Memory B cell (primary cell): ENCODE measurements around the gene MUC5AC.

ENCODE experiments used
- ATAC-seq: fragments of 150-1000 bp; cut with Tn5 transposase; 2 replicates; pipeline ENCODE4 v1.10.0; 2021; ENCODE audit warnings: low read depth, mild to moderate bottlenecking, moderate library complexity
- DNase-seq, 2 donors: peaks; one replicate each; pipeline ENCODE4 v3.0.0; 2022; ENCODE audit warnings: low spot score in 2 of 2
- H3K27ac Mint-ChIP-seq: one replicate; pipeline ENCODE4 v1.8.0; 2022; ENCODE audit warnings: mild to moderate bottlenecking, moderate library complexity, mixed read lengths
- H3K27me3 Mint-ChIP-seq: one replicate; pipeline ENCODE4 v1.8.0; 2022; ENCODE audit warnings: mixed read lengths
- H3K36me3 Mint-ChIP-seq: one replicate; pipeline ENCODE4 v1.8.0; 2022; ENCODE audit warnings: mild to moderate bottlenecking, mixed read lengths
- H3K4me1 Mint-ChIP-seq: one replicate; pipeline ENCODE4 v1.8.0; 2022; ENCODE audit warnings: mixed read lengths
- H3K4me3 Mint-ChIP-seq: one replicate; pipeline ENCODE4 v1.8.0; 2022; ENCODE audit warnings: mild to moderate bottlenecking, moderate library complexity, mixed read lengths
- H3K9me3 Mint-ChIP-seq: one replicate; pipeline ENCODE4 v1.8.0; 2022; ENCODE audit warnings: mixed read lengths

Gene MUC5AC

DNA sequence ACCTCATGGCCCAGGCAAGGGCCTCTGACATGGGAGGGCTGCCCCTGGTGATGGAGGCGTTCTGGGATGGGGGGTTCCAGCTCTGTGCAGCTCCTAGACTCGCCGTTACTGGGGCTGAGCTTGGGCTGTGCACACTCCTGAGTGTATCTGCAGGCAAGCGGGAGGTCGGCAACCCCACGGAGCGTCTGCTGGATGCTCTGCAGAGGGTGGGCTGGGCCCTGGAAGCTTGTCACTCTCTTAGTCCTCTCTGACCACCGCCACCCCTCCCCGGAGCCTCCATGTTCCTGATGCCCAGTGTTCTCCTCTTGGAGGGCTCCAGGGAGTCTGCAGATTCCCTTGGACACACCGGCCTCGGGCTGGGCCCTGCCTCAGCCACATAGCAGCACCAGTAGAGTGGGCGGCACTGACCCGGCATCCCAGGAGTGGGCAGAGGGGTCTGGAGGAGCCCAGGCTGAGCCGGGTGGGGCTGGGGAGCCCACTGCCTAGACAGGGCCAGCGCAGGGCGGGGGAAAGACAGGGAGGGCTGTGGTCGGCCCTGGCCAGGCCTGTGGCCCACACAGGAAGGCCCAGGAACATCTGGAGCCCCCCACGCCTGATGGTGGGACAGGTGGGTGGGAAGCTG, 44.5 kb downstream of the MUC5AC start:
- Mint-ChIP-seq H3K27ac (no peak overlapping the region), H3K27me3 (peaks cover 2% of the 10 kb centered on the region), H3K36me3 (no peaks in the 10 kb centered on the region), H3K4me3 (no peak overlapping the region), H3K9me3 (no peaks in the 10 kb centered on the region), H3K4me1 (no peaks in the 10 kb centered on the region)
- no peak for DNase-seq
- peak; percentile 50 for ATAC-seq

DNA sequence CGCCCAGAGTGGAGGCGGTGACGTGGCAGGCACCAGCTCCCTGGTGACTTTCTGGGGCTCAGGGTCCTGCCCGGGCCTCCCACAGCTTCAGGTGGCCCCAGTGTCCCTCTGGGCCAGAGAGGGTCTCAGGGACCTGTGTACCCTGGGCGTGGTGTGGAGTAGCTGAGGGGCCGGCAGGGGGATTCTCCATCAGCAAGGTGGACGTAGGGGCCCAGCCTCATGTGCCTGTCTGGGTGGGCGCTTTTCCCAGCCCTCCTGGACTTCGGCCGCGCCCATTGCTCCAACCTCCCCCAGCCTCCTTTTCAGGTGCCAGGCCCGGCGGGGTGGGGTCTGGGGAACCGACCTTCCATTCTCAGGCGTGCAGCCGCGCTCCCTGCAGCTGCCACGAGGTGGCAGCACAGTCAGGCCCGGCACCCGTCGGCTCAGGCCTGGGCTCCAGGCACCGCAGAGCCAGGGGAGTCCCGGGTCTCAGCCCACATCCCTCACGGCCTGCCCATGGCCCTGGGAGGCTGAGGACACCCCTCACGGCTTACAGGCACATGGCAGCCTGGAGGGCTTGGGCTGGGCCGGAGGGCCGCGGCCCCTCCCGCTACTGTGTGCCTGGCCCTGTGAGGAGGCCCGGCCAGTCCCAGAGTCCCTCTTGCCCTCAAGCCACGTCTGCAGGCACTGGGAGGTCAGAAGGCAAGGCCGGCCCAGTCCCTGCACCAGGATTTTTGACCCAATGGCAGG, 45.2 kb downstream of the MUC5AC start:
- Mint-ChIP-seq H3K36me3 (no peaks in the 10 kb centered on the region), H3K4me3 (no peak overlapping the region), H3K9me3 (no peaks in the 10 kb centered on the region), H3K27ac (no peak overlapping the region), H3K4me1 (no peaks in the 10 kb centered on the region), H3K27me3 (peaks cover 2% of the 10 kb centered on the region)
- ATAC-seq (peak; percentile 87), DNase-seq (peak; percentile 70 to 84)

DNA sequence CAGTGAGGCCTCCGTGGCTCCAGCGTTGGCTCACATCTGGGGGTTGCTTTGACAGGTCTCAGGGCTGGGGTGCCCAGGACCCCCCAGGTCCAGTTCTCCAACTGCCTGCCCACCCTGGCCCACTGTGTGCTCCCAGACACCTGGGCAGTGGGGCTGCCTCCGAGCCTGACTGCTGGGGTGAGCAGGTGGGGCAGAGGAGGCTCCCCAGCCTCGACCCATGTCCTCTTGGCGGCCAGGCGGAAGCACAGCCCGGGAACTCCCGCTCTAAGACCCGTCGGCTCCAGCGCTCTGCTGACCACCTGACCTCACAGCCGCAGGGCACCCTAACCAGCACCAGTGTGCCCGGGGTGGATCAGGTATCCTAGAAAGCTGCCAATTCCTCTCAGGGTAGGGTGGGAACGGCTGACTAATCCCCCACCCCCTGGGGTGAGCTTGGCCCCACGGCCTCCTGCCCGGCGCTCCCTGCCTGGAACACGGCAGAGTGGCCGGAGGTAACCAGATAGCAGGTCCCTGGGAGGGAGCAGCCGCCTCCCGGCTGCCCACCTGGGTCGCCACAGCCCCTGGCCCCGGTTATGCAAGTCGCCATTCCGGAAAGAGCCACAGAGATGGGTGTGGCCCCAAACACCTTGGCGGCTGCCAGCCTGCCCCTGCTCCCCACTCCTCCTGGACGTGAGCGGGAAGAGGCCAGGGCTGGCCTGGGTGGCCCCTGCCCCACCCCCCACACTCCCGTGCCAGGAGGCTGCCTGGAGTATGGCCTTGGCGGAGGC, 45.9 kb downstream of the MUC5AC start:
- DNase-seq (no peak), ATAC-seq (no peak)
- no peaks in the 10 kb centered on the region for H3K4me1 Mint-ChIP-seq
- H3K4me3 Mint-ChIP-seq, result no peak overlapping the region
- peaks cover 2% of the 10 kb centered on the region for H3K27me3 Mint-ChIP-seq
- H3K9me3 Mint-ChIP-seq, result no peaks in the 10 kb centered on the region
- H3K27ac Mint-ChIP-seq, result no peak overlapping the region
- no peaks in the 10 kb centered on the region for H3K36me3 Mint-ChIP-seq

DNA sequence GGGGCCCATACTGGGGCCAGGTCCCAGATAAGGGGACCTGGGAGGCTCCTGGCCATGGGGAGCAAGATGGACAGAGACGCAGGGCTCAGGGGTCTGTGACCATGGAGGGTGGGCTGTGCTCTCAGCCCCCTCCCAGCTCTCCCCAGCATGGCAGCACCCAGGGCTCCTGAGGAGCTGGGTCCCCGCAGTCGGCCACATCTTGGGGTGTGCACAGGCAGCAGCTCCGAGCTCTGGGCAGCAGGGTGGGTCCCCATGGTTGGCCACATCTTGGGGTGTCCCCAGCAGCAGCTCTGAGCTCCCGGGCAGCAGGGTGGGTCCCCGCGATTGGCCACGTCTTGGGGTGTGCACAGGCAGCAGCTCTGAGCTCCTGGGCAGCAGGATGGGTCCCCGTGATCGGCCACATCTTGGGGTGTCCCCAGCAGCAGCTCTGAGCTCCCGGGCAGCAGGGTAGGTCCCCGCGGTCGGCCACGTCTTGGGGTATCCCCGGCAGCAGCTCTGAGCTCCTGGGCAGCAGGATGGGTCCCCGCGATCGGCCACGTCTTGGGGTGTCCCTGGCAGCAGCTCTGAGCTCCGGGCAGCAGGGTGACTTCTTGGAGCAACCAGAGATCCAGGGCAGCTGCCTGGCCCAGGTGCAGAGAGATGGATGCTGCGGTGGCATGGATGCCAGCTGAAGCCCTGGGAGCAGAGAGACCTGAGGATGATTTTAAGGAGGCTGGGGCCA, 46.8 kb downstream of the MUC5AC start:
- no peaks in the 10 kb centered on the region for H3K9me3 Mint-ChIP-seq

DNA sequence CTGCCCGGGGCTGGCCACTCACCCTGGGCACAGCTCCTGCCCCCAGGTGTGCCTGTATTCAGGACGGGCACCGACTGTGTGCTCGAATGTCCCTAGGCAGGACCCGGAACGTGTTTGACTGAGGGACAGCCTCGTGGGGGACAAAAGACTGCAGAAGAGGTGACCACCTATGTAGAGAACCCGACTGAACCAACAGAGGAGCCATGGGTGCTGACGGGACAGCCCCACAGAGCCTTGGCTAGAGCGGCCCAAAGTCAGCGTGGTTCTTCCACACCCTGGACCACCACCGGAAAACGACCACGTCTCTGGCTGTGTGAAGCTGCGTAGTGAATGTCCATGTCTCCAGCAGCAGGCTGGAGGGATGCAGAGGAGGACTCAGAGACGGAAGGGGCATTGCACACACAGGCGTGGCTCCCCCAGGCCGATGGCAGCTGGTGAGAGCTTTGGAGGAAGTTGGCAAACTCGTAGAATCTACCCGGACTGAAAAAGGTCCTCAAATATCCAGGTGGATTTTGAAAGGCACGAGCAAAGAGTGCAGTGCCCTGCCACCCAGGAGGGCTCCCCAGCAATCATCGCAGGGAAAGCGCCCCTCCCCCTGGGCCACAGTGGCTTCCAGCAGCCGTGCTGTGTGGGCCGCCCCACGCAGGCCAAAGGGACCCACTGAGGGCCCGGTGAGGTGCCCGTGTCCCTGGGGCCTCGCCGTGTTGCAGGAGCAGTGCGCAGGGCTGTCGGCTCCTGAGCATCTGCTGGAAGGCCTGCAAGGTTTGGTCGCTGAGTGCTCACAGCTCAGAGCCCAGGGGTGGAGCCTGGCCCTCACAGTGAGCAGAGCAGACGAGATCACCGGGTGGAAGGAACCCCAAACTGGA, 47.6 kb downstream of the MUC5AC start:
- no peak for DNase-seq
- Mint-ChIP-seq H3K4me1 (no peaks in the 10 kb centered on the region), H3K36me3 (no peaks in the 10 kb centered on the region), H3K4me3 (no peak overlapping the region), H3K9me3 (no peaks in the 10 kb centered on the region), H3K27me3 (peaks cover 5% of the 10 kb centered on the region), H3K27ac (no peak overlapping the region)
- no peak for ATAC-seq

More for the DNA sequence above, 46.8 kb downstream of the MUC5AC start:
- DNase-seq, result no peak
- Mint-ChIP-seq H3K27me3 (peaks cover 5% of the 10 kb centered on the region), H3K27ac (no peak overlapping the region), H3K4me3 (no peak overlapping the region), H3K36me3 (no peaks in the 10 kb centered on the region), H3K4me1 (no peaks in the 10 kb centered on the region)
- ATAC-seq, result no peak

DNA sequence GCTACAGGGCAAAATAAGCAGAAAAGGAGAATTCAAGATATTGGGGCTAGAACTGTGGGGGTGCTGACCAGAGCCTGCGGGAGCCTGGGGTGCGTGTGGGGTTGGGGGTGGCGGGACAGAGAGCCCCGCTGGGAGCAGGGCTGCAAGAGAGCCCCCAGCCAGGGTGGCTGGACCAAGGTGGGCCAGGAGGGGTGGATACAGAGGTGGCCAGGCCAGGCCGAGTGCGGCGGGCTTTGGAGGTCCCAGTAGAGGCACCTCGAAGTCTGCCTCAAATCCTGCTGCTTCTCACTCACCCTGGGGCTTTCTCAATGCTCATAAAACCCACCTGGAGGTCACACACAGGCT, 48.2 kb downstream of the MUC5AC start:
- Mint-ChIP-seq H3K4me1 (no peaks in the 10 kb centered on the region), H3K36me3 (no peaks in the 10 kb centered on the region), H3K4me3 (no peak overlapping the region), H3K27ac (no peak overlapping the region), H3K27me3 (peaks cover 5% of the 10 kb centered on the region), H3K9me3 (no peaks in the 10 kb centered on the region)
- ATAC-seq, result no peak
- no peak for DNase-seq

DNA sequence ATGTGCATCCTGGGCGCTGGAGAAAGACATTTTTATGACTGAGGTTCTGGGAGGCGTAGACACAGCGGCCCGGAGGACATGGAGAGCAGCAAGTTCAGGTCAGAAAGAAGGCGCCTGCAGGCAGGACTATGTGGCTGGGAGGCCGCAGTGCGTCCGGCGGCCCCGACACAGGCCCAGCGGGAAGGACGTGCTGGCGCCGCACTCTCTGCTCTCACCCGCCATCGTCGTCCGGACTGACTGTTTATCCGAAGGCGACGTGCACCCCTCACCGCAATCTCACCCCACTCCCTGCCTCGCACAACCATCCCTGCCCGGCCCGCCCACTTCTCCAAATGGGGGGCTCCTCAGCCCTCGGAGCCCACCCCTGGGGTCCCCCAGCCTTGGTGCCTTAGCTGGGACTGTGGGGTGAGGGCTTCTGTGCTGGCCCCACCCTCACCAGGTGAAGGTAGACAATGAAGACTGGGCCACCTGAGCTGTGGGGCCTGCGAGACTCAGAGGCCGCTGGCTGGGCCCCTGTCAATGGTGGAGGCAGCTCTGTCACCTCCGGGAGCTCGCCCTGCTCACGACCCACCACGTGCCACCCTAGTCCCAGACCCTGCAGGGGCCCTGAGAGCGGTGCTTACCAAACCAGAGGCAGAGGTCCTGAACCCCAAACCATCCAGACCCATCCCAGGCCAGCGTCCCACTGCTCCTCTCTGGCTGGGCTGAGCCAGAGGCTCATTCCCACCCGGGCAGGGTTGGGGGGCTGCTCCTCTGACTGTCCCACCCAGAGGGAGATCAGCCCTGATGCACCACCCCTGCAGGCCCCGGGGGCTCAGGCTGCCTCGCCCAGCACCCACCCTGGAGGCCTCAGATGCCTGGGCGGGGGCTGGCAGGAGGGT, 48.9 kb downstream of the MUC5AC start:
- Mint-ChIP-seq H3K36me3 (peaks cover 2% of the 10 kb centered on the region), H3K4me1 (no peaks in the 10 kb centered on the region), H3K27ac (no peak overlapping the region), H3K4me3 (no peak overlapping the region), H3K9me3 (peaks cover 5% of the 10 kb centered on the region), H3K27me3 (peaks cover 5% of the 10 kb centered on the region)
- ATAC-seq, result no peak
- DNase-seq, result no peak

DNA sequence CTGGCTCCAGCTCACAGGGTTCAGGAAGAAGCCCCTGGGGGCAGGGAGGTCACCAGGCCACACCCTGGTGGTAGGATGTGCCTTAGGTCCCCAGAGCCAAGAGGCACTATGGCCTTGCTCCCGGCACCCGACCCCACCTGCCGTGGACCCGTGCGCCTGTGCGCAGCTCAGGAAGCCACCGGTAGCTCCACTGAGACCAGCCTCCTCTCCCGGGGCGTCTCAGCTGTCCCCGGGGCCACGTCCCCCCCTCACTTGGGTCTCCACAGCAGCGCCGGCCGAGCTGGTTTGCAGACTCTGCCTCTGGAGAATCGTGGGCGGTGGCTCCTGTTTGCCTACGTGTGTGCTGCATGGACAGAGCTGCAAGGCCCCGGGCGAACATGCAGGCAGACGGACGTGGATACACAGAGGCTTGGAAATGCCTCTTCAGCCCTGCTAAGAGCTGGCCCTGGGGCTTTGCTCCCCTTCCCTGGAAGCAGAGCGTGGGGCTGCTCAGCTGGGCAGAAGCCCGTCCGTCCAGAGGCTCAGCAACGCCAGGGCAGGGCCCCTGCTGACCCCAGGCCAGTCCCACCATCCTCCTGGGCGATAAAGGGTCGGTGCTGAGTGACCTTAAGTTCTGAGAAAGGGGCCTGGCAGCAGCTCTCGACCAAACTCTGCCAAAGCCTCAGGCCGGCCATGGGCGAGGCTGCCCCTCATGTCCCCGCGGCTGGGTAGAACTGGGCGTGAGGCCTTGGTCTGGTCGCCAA, 49.8 kb downstream of the MUC5AC start:
- Mint-ChIP-seq H3K36me3 (peaks cover 4% of the 10 kb centered on the region), H3K27ac (no peak overlapping the region), H3K4me3 (no peak overlapping the region), H3K4me1 (no peaks in the 10 kb centered on the region), H3K9me3 (peaks cover 11% of the 10 kb centered on the region), H3K27me3 (peaks cover 5% of the 10 kb centered on the region)
- DNase-seq (no peak), ATAC-seq (no peak)

DNA sequence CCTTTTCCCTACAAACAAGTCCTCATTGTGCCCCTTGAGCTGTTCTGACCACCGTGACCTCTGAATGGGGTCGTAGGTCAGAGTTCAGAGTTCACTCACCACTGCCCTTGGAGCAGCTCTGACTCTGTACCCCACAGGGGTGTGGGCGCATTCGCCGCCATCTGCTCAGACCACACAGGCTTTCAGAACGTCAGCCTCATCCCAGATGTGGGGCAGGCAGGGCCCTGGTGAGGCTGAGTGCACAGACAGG, 50.3 kb downstream of the MUC5AC start:
- no peak for ATAC-seq
- H3K9me3 Mint-ChIP-seq, result peaks cover 12% of the 10 kb centered on the region
- H3K27ac Mint-ChIP-seq, result no peak overlapping the region
- no peak for DNase-seq
- H3K4me3 Mint-ChIP-seq, result no peak overlapping the region
- H3K4me1 Mint-ChIP-seq, result no peaks in the 10 kb centered on the region
- H3K27me3 Mint-ChIP-seq, result peaks cover 5% of the 10 kb centered on the region
- H3K36me3 Mint-ChIP-seq, result peaks cover 6% of the 10 kb centered on the region

DNA sequence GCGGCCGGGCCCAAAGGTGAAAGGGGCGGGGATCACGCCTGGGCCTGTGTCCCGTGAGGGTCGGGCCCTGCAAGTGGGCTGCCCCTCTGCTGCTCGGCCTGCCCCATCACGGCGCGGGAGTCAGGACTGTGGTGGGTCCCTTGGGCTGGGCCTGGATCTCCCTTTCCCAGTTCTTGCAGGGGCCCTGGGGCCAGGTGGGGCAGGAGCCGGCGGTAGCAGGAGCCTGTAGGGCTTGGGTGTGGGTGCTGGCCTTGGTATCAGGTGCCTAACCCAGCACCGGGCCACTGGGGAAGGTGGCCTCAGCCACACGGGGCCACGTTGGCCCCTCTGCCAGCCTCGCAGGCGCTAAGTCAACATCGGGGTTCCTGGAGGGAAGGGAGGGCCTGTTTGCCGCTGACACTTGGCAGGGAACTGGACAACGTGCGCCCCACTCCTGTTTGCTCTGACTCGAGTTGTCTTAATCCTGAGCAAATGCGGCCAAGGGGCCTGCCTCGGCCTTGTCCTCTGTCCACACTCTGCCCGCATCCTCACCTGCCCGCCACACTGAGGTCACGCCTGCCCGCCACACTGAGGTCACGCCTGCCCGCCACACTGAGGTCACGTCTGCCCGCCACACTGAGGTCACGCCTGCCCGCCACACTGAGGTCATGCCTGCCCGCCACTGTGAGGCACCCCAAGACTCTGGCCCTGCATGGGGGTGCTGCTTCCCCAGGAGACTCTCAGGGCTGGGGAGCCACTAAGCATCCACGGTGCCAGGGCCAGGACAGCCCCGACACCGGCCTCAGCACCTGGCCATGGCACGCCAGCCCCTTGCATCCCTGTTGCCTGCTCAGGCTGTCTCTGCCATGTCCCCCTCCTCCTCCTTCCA, 50.9 kb downstream of the MUC5AC start:
- H3K9me3 Mint-ChIP-seq, result peaks cover 18% of the 10 kb centered on the region
- peaks cover 7% of the 10 kb centered on the region for H3K36me3 Mint-ChIP-seq
- no peaks in the 10 kb centered on the region for H3K4me1 Mint-ChIP-seq
- DNase-seq (no peak), ATAC-seq (no peak)
- H3K27me3 Mint-ChIP-seq, result peaks cover 5% of the 10 kb centered on the region
- no peak overlapping the region for H3K4me3 Mint-ChIP-seq
- H3K27ac Mint-ChIP-seq, result no peak overlapping the region

DNA sequence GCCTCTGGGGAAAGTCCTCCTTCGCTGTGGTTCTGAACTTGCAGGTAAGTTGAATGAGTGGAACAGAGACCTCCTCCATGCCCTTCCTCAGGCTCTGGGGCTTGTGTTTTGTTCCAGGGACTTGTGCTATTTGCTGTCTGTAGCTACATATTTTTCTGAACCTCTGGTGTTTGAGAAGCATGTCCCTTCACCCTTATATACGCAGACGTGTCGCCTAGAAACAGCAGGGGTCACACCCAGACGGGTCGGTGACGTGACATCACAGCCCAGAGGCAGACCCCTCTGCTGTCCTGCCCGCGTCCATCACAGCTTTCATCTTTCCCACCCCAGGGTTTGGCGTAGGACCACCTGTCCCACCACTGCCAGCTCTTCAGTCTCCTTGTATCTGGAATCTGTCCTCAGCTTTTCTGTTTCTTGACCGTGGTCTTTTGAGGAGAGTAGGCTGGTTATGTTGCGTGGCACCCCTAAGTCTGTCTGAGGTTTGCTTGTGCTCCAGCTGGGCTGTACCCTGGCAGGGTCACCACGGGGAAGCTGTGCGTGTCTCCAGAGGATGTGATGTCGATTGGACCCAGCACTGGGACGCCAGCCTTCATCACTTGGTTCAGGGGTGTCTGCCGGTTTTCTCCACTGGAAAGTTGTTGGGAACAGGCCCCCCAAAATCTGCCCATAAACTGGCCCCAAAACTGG, 51.8 kb downstream of the MUC5AC start:
- no peak for ATAC-seq
- Mint-ChIP-seq H3K27ac (no peak overlapping the region), H3K36me3 (peaks cover 7% of the 10 kb centered on the region), H3K4me1 (no peaks in the 10 kb centered on the region), H3K27me3 (peaks cover 5% of the 10 kb centered on the region), H3K4me3 (no peak overlapping the region), H3K9me3 (peaks cover 24% of the 10 kb centered on the region)
- no peak for DNase-seq
